Natural killer cell treated with Interleukin-12 subunit alpha and Interleukin-12 subunit beta and Interleukin-15 and Interleukin-18, amount 100 ng/mL, for 72 hours (primary cell): ENCODE data around the gene KCNMA1. TPM values are rescaled to one million over a fixed set of nuclear protein-coding genes. Genes with fewer than 3 reads are reported as not detected.

Experiments used
- ATAC-seq, 2 donors: fragments of 150-1000 bp; cut with Tn5 transposase in 1 of 2; sonication (Bioruptor Pico), chemical (Tn5 transposase) in 1 of 2; 2 replicates each; pipeline ENCODE4 v1.10.0; 2021
- DNase-seq: peaks from one replicate; pipeline ENCODE4 v3.0.0; 2022; ENCODE audit warnings: low spot score
- H3K27ac Mint-ChIP-seq, 2 donors: 1 replicate in 1 of 2; 2 replicates in 1 of 2; pipeline ENCODE4 v1.8.0; 2022; ENCODE audit warnings: mixed read lengths in 2 of 2, mild to moderate bottlenecking in 1 of 2, moderate library complexity in 1 of 2
- H3K27me3 Mint-ChIP-seq, 2 donors: 1 replicate in 1 of 2; 2 replicates in 1 of 2; pipeline ENCODE4 v1.8.0; 2022; ENCODE audit warnings: mixed read lengths in 2 of 2
- H3K36me3 Mint-ChIP-seq: one replicate; pipeline ENCODE4 v1.8.0; 2022; ENCODE audit warnings: mixed read lengths
- H3K4me1 Mint-ChIP-seq, 2 donors: 1 replicate in 1 of 2; 2 replicates in 1 of 2; pipeline ENCODE4 v1.8.0; 2022; ENCODE audit warnings: low read depth in 2 of 2, mixed read lengths in 2 of 2, mild to moderate bottlenecking in 1 of 2
- H3K4me3 Mint-ChIP-seq: one replicate; pipeline ENCODE4 v1.8.0; 2022; ENCODE audit warnings: mixed read lengths
- H3K9me3 Mint-ChIP-seq: 2 replicates; pipeline ENCODE4 v1.8.0; 2022; ENCODE audit warnings: mixed read lengths
- total RNA-seq, 2 donors: library from RNA; stranded (reverse); gene quantifications; one replicate each; pipeline ENCODE4 v1.2.3, GENCODE V29; 2022

Gene KCNMA1
- total RNA-seq, 2 donors from 2014 or later, result 2.8 TPM; not detected in 1

GRCh38 chr10:77123330-77123729, 514.3 kb downstream of the KCNMA1 start:
- Mint-ChIP-seq H3K4me3 (no peak overlapping the region), H3K36me3 (no peaks in the 10 kb centered on the region), H3K27ac (no peak overlapping the region), H3K27me3 (peaks cover 17 to 39% of the 10 kb centered on the region in 2 donors), H3K4me1 (peaks cover 6% of the 10 kb centered on the region in 2 donors), H3K9me3 (no peaks in the 10 kb centered on the region)
- no peak for DNase-seq
- ATAC-seq, result no peak

- Mint-ChIP-seq H3K4me3 (no peak overlapping the region), H3K27me3 (peaks cover 16 to 34% of the 10 kb centered on the region in 2 donors), H3K9me3 (no peaks in the 10 kb centered on the region), H3K36me3 (no peaks in the 10 kb centered on the region), H3K27ac (no peak overlapping the region), H3K4me1 (peaks cover 6% of the 10 kb centered on the region in 2 donors)
- ATAC-seq, result no peak
- DNase-seq, result no peak
These were observed 515.8 kb downstream of the KCNMA1 start for GRCh38 chr10:77121829-77122228.

DNA sequence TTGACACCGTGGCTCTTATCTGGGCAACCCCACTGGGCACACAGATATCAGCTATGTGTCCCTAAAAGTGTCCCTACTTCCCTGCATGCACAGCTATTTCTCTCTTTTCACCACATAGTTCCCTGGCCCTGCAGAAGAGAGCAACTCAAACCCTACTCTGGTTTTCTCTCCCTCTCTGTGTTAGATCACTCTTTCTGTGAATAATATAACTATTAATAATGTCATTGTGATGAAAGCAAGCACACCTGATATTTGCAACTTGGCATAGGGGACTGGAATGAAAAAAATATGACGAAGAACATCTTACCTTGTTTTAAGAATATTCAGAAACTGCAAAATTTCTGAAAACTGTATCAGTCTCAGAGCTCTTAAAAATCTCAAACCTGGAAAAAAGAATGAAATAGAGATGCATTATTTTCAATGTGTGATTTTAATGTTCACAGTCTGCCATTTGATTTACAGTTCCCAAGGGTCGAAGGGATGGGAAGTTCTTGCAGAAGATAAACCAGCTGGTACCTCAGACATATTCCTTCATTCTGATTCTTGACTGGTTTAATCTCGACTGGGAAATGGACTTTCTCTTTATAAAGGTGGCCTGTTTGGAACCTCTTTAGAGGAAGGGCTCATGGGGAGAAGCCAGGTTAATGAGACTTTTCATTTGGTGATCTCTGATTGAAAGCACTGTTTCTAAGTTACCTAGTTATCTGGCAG, 516.8 kb downstream of the KCNMA1 start:
- H3K4me3 Mint-ChIP-seq, result no peak overlapping the region
- no peak for DNase-seq
- H3K36me3 Mint-ChIP-seq, result no peaks in the 10 kb centered on the region
- ATAC-seq, result no peak
- peaks cover 6% of the 10 kb centered on the region in 2 donors for H3K4me1 Mint-ChIP-seq
- peaks cover 18 to 40% of the 10 kb centered on the region in 2 donors for H3K27me3 Mint-ChIP-seq
- H3K9me3 Mint-ChIP-seq, result no peaks in the 10 kb centered on the region
- no peak overlapping the region for H3K27ac Mint-ChIP-seq

DNA sequence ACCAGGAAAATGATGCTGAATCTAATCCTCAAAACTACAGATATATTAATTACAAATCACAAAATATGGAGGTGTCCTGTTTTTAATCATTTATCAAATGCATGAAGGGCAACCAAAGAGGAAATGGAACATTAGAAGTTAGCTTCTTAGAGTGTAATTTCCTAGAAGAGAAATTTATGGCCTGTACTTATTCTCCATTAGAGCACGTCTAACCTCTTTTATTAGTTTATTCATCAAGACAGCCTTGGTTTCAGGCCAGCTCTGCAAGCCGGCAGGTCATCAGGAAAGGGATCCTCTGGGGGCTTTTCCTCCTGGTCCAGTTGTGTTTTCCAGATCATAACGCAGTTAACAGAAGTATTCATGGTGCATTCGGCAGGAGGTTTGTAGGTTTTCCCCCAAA, 517.6 kb downstream of the KCNMA1 start:
- peaks cover 15 to 40% of the 10 kb centered on the region in 2 donors for H3K27me3 Mint-ChIP-seq
- ATAC-seq (no peak), DNase-seq (no peak)
- H3K36me3 Mint-ChIP-seq, result no peaks in the 10 kb centered on the region
- H3K9me3 Mint-ChIP-seq, result no peaks in the 10 kb centered on the region
- H3K4me1 Mint-ChIP-seq, result no peaks in the 10 kb centered on the region
- H3K4me3 Mint-ChIP-seq, result no peak overlapping the region
- no peak overlapping the region for H3K27ac Mint-ChIP-seq

- DNase-seq, result no peak
- no peaks in the 10 kb centered on the region for H3K4me1 Mint-ChIP-seq
- ATAC-seq, result peak in 1 of 2 donors; percentile 30
- no peaks in the 10 kb centered on the region for H3K9me3 Mint-ChIP-seq
- H3K27me3 Mint-ChIP-seq, result peaks cover 20 to 35% of the 10 kb centered on the region in 2 donors
- no peak overlapping the region for H3K4me3 Mint-ChIP-seq
- no peaks in the 10 kb centered on the region for H3K36me3 Mint-ChIP-seq
- no peak overlapping the region for H3K27ac Mint-ChIP-seq
These were observed 518.9 kb downstream of the KCNMA1 start for GRCh38 chr10:77118603-77119282.

GRCh38 chr10:77117501-77117900, 520.1 kb downstream of the KCNMA1 start:
- no peaks in the 10 kb centered on the region for H3K4me1 Mint-ChIP-seq
- H3K27ac Mint-ChIP-seq, result no peak overlapping the region
- no peak for ATAC-seq
- peaks cover 19 to 35% of the 10 kb centered on the region in 2 donors for H3K27me3 Mint-ChIP-seq
- DNase-seq, result no peak
- H3K36me3 Mint-ChIP-seq, result no peaks in the 10 kb centered on the region
- H3K9me3 Mint-ChIP-seq, result no peaks in the 10 kb centered on the region
- no peak overlapping the region for H3K4me3 Mint-ChIP-seq

DNA sequence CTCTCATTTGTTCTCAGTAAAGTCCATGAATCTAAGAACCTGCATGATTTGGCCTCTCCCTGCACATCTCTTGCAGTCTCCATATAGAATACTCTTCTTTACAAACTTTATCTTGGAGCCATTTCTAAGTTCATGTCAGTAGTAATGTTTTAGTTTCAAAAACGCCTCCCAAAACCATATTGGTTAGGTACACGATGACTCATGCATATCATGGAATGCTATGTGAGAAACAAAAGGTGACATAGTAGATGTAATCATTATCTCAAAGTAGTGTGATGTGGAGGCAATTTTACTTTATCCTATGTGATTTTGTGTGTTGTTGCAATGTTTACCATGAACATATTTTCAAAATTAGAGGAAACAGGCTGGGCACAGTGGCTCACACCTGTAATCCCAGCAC, 520.7 kb downstream of the KCNMA1 start:
- Mint-ChIP-seq H3K36me3 (no peaks in the 10 kb centered on the region), H3K4me1 (no peaks in the 10 kb centered on the region), H3K27me3 (peaks cover 15 to 35% of the 10 kb centered on the region in 2 donors), H3K27ac (no peak overlapping the region), H3K4me3 (no peak overlapping the region), H3K9me3 (no peaks in the 10 kb centered on the region)
- ATAC-seq (no peak), DNase-seq (no peak)

GRCh38 chr10:77114181-77114821, 523.3 kb downstream of the KCNMA1 start:
- no peaks in the 10 kb centered on the region for H3K36me3 Mint-ChIP-seq
- no peaks in the 10 kb centered on the region for H3K4me1 Mint-ChIP-seq
- H3K4me3 Mint-ChIP-seq, result no peak overlapping the region
- H3K27me3 Mint-ChIP-seq, result peaks cover 12 to 13% of the 10 kb centered on the region in 2 donors
- ATAC-seq (no peak), DNase-seq (no peak)
- H3K9me3 Mint-ChIP-seq, result no peaks in the 10 kb centered on the region
- no peak overlapping the region for H3K27ac Mint-ChIP-seq

DNA sequence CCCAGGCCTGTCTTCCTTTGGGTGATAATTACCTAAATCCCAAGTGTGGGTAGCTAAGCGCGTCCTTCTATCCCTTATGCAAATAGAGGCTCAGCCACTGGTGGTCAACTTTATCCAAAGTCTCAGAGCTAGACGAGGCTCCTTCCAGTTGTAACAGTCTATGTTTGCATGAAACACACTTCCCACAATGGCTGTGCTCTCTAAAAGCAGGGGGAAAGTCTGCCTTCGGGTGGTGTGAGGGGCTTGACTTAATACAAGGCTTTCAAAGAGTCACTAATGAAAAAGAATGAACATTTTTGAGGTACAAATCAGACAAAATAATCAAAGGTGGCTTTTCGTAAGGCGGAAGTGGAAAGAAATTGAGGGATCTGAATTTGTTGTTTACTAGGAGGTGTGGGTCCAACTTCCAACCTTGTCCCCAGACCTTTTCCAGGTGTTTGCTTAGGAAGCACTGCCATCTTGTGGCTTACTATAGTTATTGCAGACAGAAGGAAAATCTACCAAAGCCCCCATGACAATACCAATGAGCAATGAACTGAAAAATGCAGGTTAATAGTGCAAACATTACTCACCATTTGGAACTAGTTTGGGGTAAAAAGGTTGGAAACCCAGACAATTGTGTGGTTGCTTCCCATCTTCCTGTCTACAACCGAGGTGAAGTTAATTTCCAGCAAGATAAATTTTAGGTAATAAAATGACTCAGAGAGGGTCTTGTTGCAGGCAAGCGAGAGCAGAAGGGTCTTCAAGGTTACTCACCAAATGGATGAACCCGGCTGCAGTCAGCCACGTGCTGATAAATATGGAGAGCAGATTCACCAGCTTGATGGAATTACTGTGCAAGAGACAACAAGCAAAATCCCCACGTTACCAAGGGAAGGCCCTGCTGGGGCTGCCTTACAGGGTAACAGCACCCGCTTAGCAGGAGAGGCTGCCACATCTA, 525.7 kb downstream of the KCNMA1 start:
- Mint-ChIP-seq H3K4me1 (no peaks in the 10 kb centered on the region), H3K27ac (no peak overlapping the region), H3K9me3 (no peaks in the 10 kb centered on the region), H3K36me3 (no peaks in the 10 kb centered on the region), H3K4me3 (no peak overlapping the region), H3K27me3 (peaks cover 6 to 7% of the 10 kb centered on the region in 2 donors)
- ATAC-seq (peak in 1 of 2 donors; percentile 58), DNase-seq (no peak)

GRCh38 chr10:77110757-77111156, 526.9 kb downstream of the KCNMA1 start:
- DNase-seq, result no peak
- Mint-ChIP-seq H3K27me3 (peaks cover 3 to 5% of the 10 kb centered on the region in 2 donors), H3K9me3 (no peaks in the 10 kb centered on the region), H3K27ac (no peak overlapping the region), H3K4me1 (no peaks in the 10 kb centered on the region), H3K36me3 (no peaks in the 10 kb centered on the region), H3K4me3 (no peak overlapping the region)
- ATAC-seq, result no peak

DNA sequence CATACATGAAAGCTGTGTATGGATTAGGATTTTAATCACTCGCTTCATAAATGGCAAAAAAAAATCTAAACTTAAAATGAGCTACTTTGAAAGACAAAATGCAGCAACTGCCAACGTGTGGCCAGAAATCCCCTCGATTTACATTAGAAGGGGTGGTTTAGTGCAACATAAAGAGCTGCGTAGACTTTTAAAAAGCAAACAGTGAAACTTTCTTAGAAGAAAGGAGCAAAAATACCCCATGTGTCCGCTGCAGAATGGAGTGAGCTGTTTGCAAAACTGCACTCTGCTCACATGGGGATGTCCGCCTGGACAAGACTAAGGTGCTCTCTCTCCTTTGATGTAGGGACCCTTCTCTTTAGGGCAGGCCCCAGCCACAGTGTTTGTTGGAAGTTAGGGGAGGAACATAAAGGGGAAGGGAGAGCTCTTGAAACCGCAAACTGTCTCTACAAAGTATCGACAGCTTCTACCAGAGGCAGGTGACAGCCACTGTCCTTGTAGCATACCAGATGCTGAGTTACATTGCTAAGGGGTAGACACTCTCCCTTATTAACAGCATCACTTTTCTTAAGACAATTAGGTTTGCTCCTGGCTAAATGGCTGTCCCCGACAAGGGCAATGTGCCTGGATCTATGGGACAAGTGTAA, 528.1 kb downstream of the KCNMA1 start:
- Mint-ChIP-seq H3K27me3 (peaks cover 2 to 7% of the 10 kb centered on the region in 2 donors), H3K4me1 (no peaks in the 10 kb centered on the region), H3K4me3 (no peak overlapping the region), H3K27ac (no peak overlapping the region), H3K36me3 (no peaks in the 10 kb centered on the region), H3K9me3 (no peaks in the 10 kb centered on the region)
- ATAC-seq (no peak), DNase-seq (no peak)

DNA sequence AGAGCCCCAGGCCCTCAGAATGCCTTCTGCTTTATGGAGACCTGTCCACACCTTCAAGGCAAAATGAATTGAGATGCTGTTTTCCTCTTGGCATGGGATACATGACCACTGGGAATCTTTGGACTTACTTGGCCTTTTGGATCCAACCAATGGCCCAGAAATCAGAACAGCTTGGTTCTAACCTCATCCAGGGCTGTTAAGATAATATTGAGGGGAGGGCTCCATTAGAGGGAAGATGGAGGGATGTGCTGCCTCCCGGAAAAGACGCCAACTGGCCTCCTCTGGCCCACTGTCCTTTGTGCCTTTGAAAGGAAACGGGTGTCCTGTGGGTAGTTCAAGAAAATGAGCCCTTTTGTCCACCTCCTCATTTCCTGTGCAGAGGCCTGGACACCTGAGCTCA, 530.9 kb downstream of the KCNMA1 start:
- Mint-ChIP-seq H3K9me3 (no peaks in the 10 kb centered on the region), H3K27ac (no peak overlapping the region), H3K36me3 (no peaks in the 10 kb centered on the region), H3K4me3 (no peak overlapping the region), H3K4me1 (no peaks in the 10 kb centered on the region), H3K27me3 (peaks cover 4 to 19% of the 10 kb centered on the region in 2 donors)
- ATAC-seq, result no peak
- no peak for DNase-seq

- Mint-ChIP-seq H3K27me3 (peaks cover 6 to 28% of the 10 kb centered on the region in 2 donors), H3K4me1 (no peaks in the 10 kb centered on the region), H3K27ac (no peak overlapping the region), H3K36me3 (no peaks in the 10 kb centered on the region), H3K4me3 (no peak overlapping the region), H3K9me3 (no peaks in the 10 kb centered on the region)
- DNase-seq, result no peak
- ATAC-seq, result no peak
These were observed 531.8 kb downstream of the KCNMA1 start for GRCh38 chr10:77105761-77106221.
